Epithelial cell of proximal tubule (primary cell): ENCODE results near the gene ULK4. TPM values are rescaled to one million over a fixed set of nuclear protein-coding genes. Genes with fewer than 3 reads are reported as not detected.
A peak's percentile ranks its signal among the peaks of the same experiment; 100 is the strongest.

Source experiments
- DNase-seq: peaks from one replicate; pipeline ENCODE4 v3.0.0-alpha.2; 2011; ENCODE audit warnings: low read depth
- H3K4me3 ChIP-seq: 2 replicates; pipeline ENCODE4 v1.5.1; 2011; ENCODE audit warnings: low read depth, mild to moderate bottlenecking, low read length
- CTCF ChIP-seq: conservative IDR thresholded peaks from 2 replicates; pipeline ENCODE4 v1.5.1; 2012; ENCODE audit warnings: low read depth, mild to moderate bottlenecking, low read length
- total RNA-seq: library from RNA; depleted of rRNA; stranded (reverse); fragments of >200 nt; gene quantifications from 2 replicates; pipeline ENCODE4 v1.2.3, GENCODE V29; 2015

ULK4 gene
- total RNA-seq, 1 donor from 2014 or later = 2.2 TPM

- TF ChIP-seq CTCF = no peak
- DNase-seq = no peak
- H3K4me3 ChIP-seq = no peak overlapping the region
These were observed 442.2 kb downstream of the ULK4 start for GRCh38 chr3:41519746-41520145.

DNA sequence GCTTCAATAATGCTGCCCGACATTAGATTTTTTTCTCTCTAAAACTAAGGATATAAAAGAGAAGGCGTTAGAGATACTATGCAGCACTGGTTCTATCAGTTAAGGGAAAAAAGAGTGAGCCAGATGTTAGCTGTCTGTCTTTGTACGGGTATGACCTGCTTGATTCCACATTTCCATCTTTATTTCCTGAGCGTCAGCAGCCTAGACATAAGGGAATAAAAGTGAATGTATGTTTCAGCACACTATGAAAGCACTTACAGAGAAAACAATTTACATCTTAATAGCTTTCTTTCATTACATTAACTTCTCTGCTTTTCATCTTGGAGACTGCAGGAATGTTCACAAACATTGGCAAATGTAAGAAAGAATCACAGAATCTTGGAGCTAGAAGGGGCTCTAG lies 443.3 kb downstream of the ULK4 start:
- no peak for TF ChIP-seq CTCF
- DNase-seq = no peak
- H3K4me3 ChIP-seq = no peak overlapping the region

GRCh38 chr3:41508063-41508696 lies 453.7 kb downstream of the ULK4 start:
- H3K4me3 ChIP-seq = no peak overlapping the region
- no peak for DNase-seq
- peak; percentile 17 for TF ChIP-seq CTCF

DNA sequence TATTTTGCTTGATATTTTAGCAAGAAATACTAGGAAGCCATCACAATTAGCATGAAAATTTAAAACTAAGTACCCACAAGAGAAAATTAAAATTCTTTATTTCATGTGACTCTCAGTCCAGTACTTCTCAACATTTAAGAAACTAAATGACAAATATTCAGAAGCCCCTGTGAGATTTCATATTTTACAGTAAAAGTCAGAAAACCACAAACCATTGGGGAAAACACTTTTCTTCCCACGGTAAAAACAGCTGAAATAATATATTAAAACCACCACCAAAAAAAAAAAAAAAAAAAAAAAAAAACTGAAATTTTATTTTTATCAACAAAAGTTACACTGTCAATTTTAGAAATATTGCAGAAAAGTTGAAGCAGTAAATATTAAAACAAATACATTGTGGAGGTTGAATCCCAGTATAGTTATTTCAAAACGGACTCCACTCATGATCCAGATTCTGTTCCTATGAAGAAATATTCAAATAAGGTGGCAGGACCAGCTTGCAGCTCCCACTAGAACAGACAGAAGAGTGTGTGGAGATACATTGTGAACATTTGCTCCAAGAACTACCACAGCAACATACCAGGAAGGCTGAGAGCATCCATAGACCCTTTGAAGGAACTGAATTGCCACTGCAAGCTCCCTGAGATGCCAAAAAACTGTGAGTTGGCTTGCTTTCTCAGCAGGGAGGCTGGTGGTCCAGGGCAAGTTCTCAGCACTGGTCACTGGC lies 454.4 kb downstream of the ULK4 start:
- H3K4me3 ChIP-seq = no peak overlapping the region
- DNase-seq = no peak
- no peak for TF ChIP-seq CTCF

DNA sequence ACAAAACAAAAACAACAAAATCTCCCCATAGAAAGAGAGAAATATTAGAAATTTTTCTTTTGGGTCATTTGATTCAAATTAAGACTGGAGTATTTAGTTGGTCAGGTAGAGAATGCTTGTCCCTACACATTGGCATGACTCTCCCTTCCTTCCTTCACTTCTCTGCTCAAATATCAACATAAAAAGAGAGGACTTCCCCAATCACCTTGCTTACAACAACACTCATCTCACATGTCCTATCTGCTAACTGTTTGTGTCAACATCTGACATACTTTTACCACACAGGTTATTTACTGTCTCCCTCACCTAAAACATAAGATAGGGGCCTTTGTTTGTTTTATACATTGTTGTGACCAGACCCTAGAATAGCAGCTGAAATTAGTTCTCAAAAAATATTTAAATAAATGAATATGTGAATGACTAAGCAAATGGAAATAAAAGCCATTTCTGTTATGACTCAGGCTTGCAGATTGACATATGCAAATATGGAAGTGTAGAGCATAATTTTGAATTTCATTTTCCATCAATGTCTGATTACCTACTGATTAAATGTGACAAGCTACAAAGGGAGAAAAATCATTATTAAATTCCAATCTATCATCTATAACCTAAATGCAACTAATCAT lies 457.8 kb downstream of the ULK4 start:
- no peak for TF ChIP-seq CTCF
- DNase-seq = no peak

DNA sequence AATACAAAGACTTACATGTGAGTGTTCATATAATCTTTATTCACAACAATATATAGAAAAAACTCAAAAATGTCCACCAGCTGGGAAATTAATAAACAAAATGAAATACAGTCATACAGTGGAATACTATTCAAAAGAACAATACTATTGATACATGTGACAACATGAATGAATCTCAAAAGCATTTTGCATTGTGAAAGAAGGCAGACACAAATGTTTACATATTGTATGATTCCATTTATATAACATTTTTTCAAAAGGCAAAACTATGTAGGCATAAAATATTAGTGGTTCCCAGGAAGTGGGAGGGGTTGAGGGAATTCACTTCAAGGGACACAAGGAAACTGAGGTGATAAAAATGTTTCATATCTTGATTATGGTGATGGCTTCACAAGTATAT lies 459.4 kb downstream of the ULK4 start:
- H3K4me3 ChIP-seq = no peak overlapping the region
- DNase-seq = no peak
- no peak for TF ChIP-seq CTCF

More for the DNA sequence above, 457.8 kb downstream of the ULK4 start:
- H3K4me3 ChIP-seq = no peak overlapping the region

- no peak for DNase-seq
- H3K4me3 ChIP-seq = no peak overlapping the region
- no peak for TF ChIP-seq CTCF
These were observed 459.9 kb downstream of the ULK4 start for GRCh38 chr3:41502023-41502422.
